HepG2 (cell line): Measurements from ENCODE around the gene RPS27L. TPM values are rescaled to one million over a fixed set of nuclear protein-coding genes. Genes with fewer than 3 reads are reported as not detected.
A peak's percentile ranks its signal among the peaks of the same experiment; 100 is the strongest.

Experiments used
- ATAC-seq: fragments of 200-7000 bp; cut with Tn5 transposase; 3 replicates; pipeline ENCODE4 v1.9.1; 2020; ENCODE audit warnings: mild to moderate bottlenecking, moderate library complexity
- BruUV-seq: library from RNA; stranded (reverse); fragments of 400-500 nt; replicated peaks from 2 replicates; lab custom pipeline; 2021; lab: Mats Ljungman, UMichigan
- CTCF ChIA-PET: fragments of 300-600 bp; formaldehyde crosslinking; extraction: SDS; loops from one replicate; lab custom pipeline; 2021; ENCODE audit warnings: low total read pairs, inconsistent platforms, low intra/inter-chr PET ratio; lab: Yijun Ruan, JAX
- POLR2A ChIA-PET: fragments of 350-600 bp; sonication (Branson Sonifier 250); formaldehyde crosslinking; loops from one replicate; lab custom pipeline; 2020; ENCODE audit warnings: antibody characterized with exemption, inconsistent platforms; lab: Yijun Ruan, JAX
- DNase-seq: peaks from one replicate; pipeline ENCODE4 v3.0.0-alpha.2; 2015; ENCODE audit warnings: low spot score
- FAIRE-seq: peaks from 3 replicates; lab custom pipeline; 2011; peaks lifted over from hg19 to GRCh38; lab: Jason Lieb, UNC
- H2AFZ ChIP-seq: one replicate; pipeline ENCODE4 v1.6.1; 2011; ENCODE audit warnings: low read length, inconsistent platforms
- H3K27ac ChIP-seq: fragments of 300-600 bp; 3 replicates; pipeline ENCODE4 v1.8.0; 2011; ENCODE audit warnings: mixed run types, mild to moderate bottlenecking, mixed read lengths, low read length, inconsistent platforms; ENCODE audit not compliant: insufficient read depth; ENCODE audit errors: extremely low read length
- H3K27me3 ChIP-seq, 2 experiments: fragments of 200-600 bp in 1 of 2; 2 replicates in 1 of 2; 3 replicates in 1 of 2; pipeline versions ENCODE4 v1.6.0 to v1.8.0; 2011; ENCODE audit warnings: low read length in 2 of 2, mild to moderate bottlenecking in 2 of 2, moderate library complexity in 2 of 2, inconsistent platforms in 1 of 2; ENCODE audit not compliant: insufficient read depth in 2 of 2, control insufficient read depth in 1 of 2
- H3K36me3 ChIP-seq, 2 experiments: fragments of 200-600 bp in 1 of 2; replicated peaks in 1 of 2; 2 replicates in 1 of 2; 3 replicates in 1 of 2; pipeline versions ENCODE4 v1.5.1 to v1.8.0; 2011; ENCODE audit warnings: low read length in 2 of 2, inconsistent platforms in 1 of 2; ENCODE audit not compliant: insufficient read depth in 2 of 2, control insufficient read depth in 1 of 2
- H3K4me1 ChIP-seq: 2 replicates; pipeline ENCODE4 v1.5.1; 2012; ENCODE audit warnings: low read length, inconsistent platforms; ENCODE audit not compliant: insufficient read depth
- H3K4me2 ChIP-seq: 2 replicates; pipeline ENCODE4 v1.6.0; 2011; ENCODE audit warnings: low read depth, low read length, inconsistent platforms
- H3K4me3 ChIP-seq, 3 experiments: fragments of 200-600 bp in 1 of 3; sonication (generic), shearing (Covaris generic) in 1 of 3; replicated peaks in 1 of 3; 2 replicates each; pipeline ENCODE4 v1.5.1; 2011 to 2016; ENCODE audit warnings: low read length in 3 of 3, inconsistent platforms in 2 of 3, low read depth in 2 of 3, mild to moderate bottlenecking in 2 of 3, control low read depth in 1 of 3, mixed read lengths in 1 of 3; ENCODE audit not compliant: insufficient read depth in 1 of 3
- H3K79me2 ChIP-seq: one replicate; pipeline ENCODE4 v1.6.1; 2011; ENCODE audit warnings: low read length, inconsistent platforms; ENCODE audit not compliant: insufficient read depth
- H3K9ac ChIP-seq: 2 replicates; pipeline ENCODE4 v1.6.0; 2011; ENCODE audit warnings: mild to moderate bottlenecking, low read depth, low read length, inconsistent platforms; ENCODE audit not compliant: insufficient read depth
- H3K9me3 ChIP-seq: 2 replicates; pipeline ENCODE4 v1.5.1; 2012; ENCODE audit warnings: mild to moderate bottlenecking, low read length
- H4K20me1 ChIP-seq: 2 replicates; pipeline ENCODE4 v1.6.0; 2011; ENCODE audit warnings: inconsistent platforms, mild to moderate bottlenecking, low read length, moderate library complexity; ENCODE audit not compliant: insufficient read depth
- ATF4 ChIP-seq, 2 experiments: fragments of 450-650 bp in 1 of 2; sonication (generic) in 1 of 2; formaldehyde crosslinking; IDR thresholded peaks; 2 replicates each; pipeline versions ENCODE4 v1.5.0 to v1.8.0; 2020 to 2022; ENCODE audit warnings: mild to moderate bottlenecking in 1 of 2, missing genetic modification reagents in 1 of 2
- DMAP1 ChIP-seq: IDR thresholded peaks from 2 replicates; pipeline ENCODE4 v1.6.1; 2016
- ESRRA ChIP-seq: sonication (generic); formaldehyde crosslinking; IDR thresholded peaks from 2 replicates; pipeline ENCODE4 v1.5.1; 2020; ENCODE audit warnings: mild to moderate bottlenecking, low read depth, missing genetic modification reagents
- MED13 ChIP-seq: sonication (generic); formaldehyde crosslinking; IDR thresholded peaks from 2 replicates; pipeline ENCODE4 v1.5.0; 2020; ENCODE audit warnings: missing genetic modification reagents
- MIER2 ChIP-seq: IDR thresholded peaks from 2 replicates; pipeline ENCODE4 v1.6.1; 2016; ENCODE audit warnings: missing biosample characterization, missing genetic modification reagents
- NFE2L1 ChIP-seq: sonication (generic); formaldehyde crosslinking; IDR thresholded peaks from 2 replicates; pipeline ENCODE4 v1.4.0; 2020; ENCODE audit warnings: missing genetic modification reagents, mild to moderate bottlenecking, borderline replicate concordance
- PBX2 ChIP-seq: IDR thresholded peaks from 2 replicates; pipeline ENCODE4 v1.6.1; 2016; ENCODE audit warnings: control low read depth
- POLR2A ChIP-seq, 2 experiments: IDR thresholded peaks; 2 replicates each; pipeline ENCODE4 v1.6.1; 2011; ENCODE audit warnings: low read depth in 2 of 2, low read length in 2 of 2, mild to moderate bottlenecking in 1 of 2, moderate library complexity in 1 of 2; ENCODE audit not compliant: insufficient read depth in 1 of 2
- RFXANK ChIP-seq: IDR thresholded peaks from 2 replicates; pipeline ENCODE4 v1.6.1; 2016
- RXRA ChIP-seq: sonication (generic); formaldehyde crosslinking; IDR thresholded peaks from 2 replicates; pipeline ENCODE4 v1.5.1; 2020; ENCODE audit warnings: missing genetic modification reagents
- YEATS4 ChIP-seq: sonication (generic); formaldehyde crosslinking; IDR thresholded peaks from 2 replicates; pipeline ENCODE4 v1.4.0; 2020; ENCODE audit warnings: missing genetic modification reagents, borderline replicate concordance
- ZNF121 ChIP-seq: sonication (generic); formaldehyde crosslinking; IDR thresholded peaks from 2 replicates; pipeline ENCODE4 v1.5.0; 2020; ENCODE audit warnings: mild to moderate bottlenecking, missing genetic modification reagents
- ZNF567 ChIP-seq: sonication (generic); formaldehyde crosslinking; IDR thresholded peaks from 2 replicates; pipeline ENCODE4 v1.8.1; 2023; ENCODE audit warnings: mild to moderate bottlenecking, missing genetic modification reagents, borderline replicate concordance
- WGBS: methylation state at CpG from one replicate; pipeline ENCODE4 v1.1.6; 2017; ENCODE audit warnings: low lambda C conversion rate; 5-methylcytosine and 5-hydroxymethylcytosine counted together
- in situ Hi-C: cut with HindIII; loops from 2 replicates; pipeline ENCODE4 v1.10.0; 2017; ENCODE audit warnings: low pct_unique_long_range_greater_than_20kb; ENCODE audit not compliant: extremely low pct_ligation_motif_present
- intact Hi-C: fragments of 100-400 bp; cut with micrococcal nuclease; formaldehyde crosslinking; loops from one replicate; pipeline ENCODE4 v1.10.0; 2022; ENCODE audit not compliant: unreplicated experiment
- polyA plus RNA-seq, 8 experiments: library from polyadenylated mRNA; depleted of rRNA in 3 of 8; stranded (reverse) in 7 of 8; unstranded in 1 of 8; fragments of >200 nt; fragmentation: Illumina TruSeq in 4 of 8; extraction: Trizol in 4 of 8; gene quantifications; 2 replicates each; pipeline versions ENCODE4 v1.2.1 to v1.2.3, GENCODE V29; 2011 to 2016; ENCODE audit warnings: low read depth in 4 of 8, missing spikeins in 1 of 8, mixed read lengths in 1 of 8; ENCODE audit not compliant: insufficient read depth in 1 of 8
- total RNA-seq, 5 experiments: library from RNA; depleted of rRNA; stranded (reverse); fragments of >200 nt; fragmentation: Illumina TruSeq; extraction: Trizol; gene quantifications; 2 replicates each; pipeline ENCODE4 v1.2.3, GENCODE V29; 2016; ENCODE audit warnings: low read depth in 1 of 5
- TF ChIP-seq, protein P1 (sequence below): IDR thresholded peaks from 2 replicates; pipeline ENCODE4 v1.6.1; 2012; ENCODE audit warnings: low read depth, low read length, improper control_type of control experiment
- TF ChIP-seq, protein P2 (sequence below): sonication (generic); formaldehyde crosslinking; IDR thresholded peaks from 2 replicates; pipeline ENCODE4 v1.5.1; 2020; ENCODE audit warnings: missing genetic modification reagents, mild to moderate bottlenecking, borderline replicate concordance
- TF ChIP-seq, protein P3 (sequence below): sonication (generic); formaldehyde crosslinking; IDR thresholded peaks from 2 replicates; pipeline ENCODE4 v1.5.0; 2020; ENCODE audit warnings: missing genetic modification reagents
- TF ChIP-seq, protein P4 (sequence below): sonication (generic); formaldehyde crosslinking; IDR thresholded peaks from 2 replicates; pipeline ENCODE4 v1.4.0; 2020; ENCODE audit warnings: missing genetic modification reagents

Gene RPS27L
- total and polyA plus RNA-seq, 2 of the 13 experiments (the other 11 are each of a cell fraction or from before 2014, with no cell fraction given): 231 to 433 TPM

- Histone ChIP-seq H3K27me3 (no peaks in the 10 kb centered on the region; a peak in 1 of 5 replicates), H4K20me1 (no peaks in the 10 kb centered on the region; the same call in 1 of the 2 replicates), H3K4me3 (peak overlapping the region; percentile 78 to 96 (median 96)), H3K4me1 (peaks cover 24% of the 10 kb centered on the region), H3K79me2 (peaks cover 26% of the 10 kb centered on the region), H3K27ac (peak overlapping the region; percentile 89), H3K36me3 (peaks cover 0 to 14% of the 10 kb centered on the region in 2 experiments; a peak in 3 of 5 replicates), H3K9me3 (no peaks in the 10 kb centered on the region), H3K4me2 (peak overlapping the region; percentile 65), H2AFZ (no peak overlapping the region), H3K9ac (peak overlapping the region; percentile 94)
- ChIA-PET POLR2A (interaction anchor here (0.9 to 2.3 kb wide), 21 partner anchors 11 to 938 kb away, joined by 3 to 26 read pairs (median 5); partner anchors contain the start of genes RAB8B and SNX1), CTCF (no interaction called here)
- 5% methylated on average over 18 of the region's 18 CpGs for WGBS
- in situ Hi-C loops (loop anchor here (25.0 kb wide), 1 partner anchor 254 kb away; no protein-coding TSS in a partner anchor), intact Hi-C loops (loop anchor here (2.0 to 10.0 kb wide), 5 partner anchors 35 to 373 kb away; partner anchors contain the start of gene APH1B)
- ATAC-seq: peak; percentile 80
- DNase-seq: peak; percentile 70
- BruUV-seq: TSS peak; percentile 81
- no peak for FAIRE-seq
- TF ChIP-seq RXRA (CRISPR knock-in tag) (no peak), ATF4 (CRISPR knock-in tag; IDR thresholded peaks at IDR 0.05) (no peak), MIER2 (CRISPR knock-in tag) (no peak), POLR2A (IDR thresholded peaks at IDR 0.05; ENCODE audit: insufficient read depth in 1 of 2, low read depth in 2 of 2, low read length in 2 of 2) (no peak; a peak in 1 of 4 replicates), YEATS4 (CRISPR knock-in tag) (no peak), DMAP1 (CRISPR knock-in tag) (no peak), ZNF567 (no peak), RFXANK (CRISPR knock-in tag) (no peak), NFE2L1 (CRISPR knock-in tag) (no peak), MED13 (CRISPR knock-in tag) (no peak), PBX2 (CRISPR knock-in tag) (no peak), ZNF121 (CRISPR knock-in tag) (peak; percentile 57), ESRRA (0 out of 2 replicates have a peak, but pooled peaks have one; percentile 7)
- TF ChIP-seq, protein P1, sequence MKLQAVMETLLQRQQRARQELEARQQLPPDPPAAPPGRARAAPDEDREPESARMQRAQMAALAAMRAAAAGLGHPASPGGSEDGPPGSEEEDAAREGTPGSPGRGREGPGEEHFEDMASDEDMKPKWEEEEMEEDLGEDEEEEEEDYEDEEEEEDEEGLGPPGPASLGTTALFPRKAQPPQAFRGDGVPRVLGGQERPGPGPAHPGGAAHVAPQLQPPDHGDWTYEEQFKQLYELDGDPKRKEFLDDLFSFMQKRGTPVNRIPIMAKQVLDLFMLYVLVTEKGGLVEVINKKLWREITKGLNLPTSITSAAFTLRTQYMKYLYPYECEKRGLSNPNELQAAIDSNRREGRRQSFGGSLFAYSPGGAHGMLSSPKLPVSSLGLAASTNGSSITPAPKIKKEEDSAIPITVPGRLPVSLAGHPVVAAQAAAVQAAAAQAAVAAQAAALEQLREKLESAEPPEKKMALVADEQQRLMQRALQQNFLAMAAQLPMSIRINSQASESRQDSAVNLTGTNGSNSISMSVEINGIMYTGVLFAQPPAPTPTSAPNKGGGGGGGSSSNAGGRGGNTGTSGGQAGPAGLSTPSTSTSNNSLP: no peak
- TF ChIP-seq, protein P2, sequence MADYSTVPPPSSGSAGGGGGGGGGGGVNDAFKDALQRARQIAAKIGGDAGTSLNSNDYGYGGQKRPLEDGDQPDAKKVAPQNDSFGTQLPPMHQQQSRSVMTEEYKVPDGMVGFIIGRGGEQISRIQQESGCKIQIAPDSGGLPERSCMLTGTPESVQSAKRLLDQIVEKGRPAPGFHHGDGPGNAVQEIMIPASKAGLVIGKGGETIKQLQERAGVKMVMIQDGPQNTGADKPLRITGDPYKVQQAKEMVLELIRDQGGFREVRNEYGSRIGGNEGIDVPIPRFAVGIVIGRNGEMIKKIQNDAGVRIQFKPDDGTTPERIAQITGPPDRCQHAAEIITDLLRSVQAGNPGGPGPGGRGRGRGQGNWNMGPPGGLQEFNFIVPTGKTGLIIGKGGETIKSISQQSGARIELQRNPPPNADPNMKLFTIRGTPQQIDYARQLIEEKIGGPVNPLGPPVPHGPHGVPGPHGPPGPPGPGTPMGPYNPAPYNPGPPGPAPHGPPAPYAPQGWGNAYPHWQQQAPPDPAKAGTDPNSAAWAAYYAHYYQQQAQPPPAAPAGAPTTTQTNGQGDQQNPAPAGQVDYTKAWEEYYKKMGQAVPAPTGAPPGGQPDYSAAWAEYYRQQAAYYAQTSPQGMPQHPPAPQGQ (CRISPR knock-in tag): no peak
- TF ChIP-seq, protein P3, sequence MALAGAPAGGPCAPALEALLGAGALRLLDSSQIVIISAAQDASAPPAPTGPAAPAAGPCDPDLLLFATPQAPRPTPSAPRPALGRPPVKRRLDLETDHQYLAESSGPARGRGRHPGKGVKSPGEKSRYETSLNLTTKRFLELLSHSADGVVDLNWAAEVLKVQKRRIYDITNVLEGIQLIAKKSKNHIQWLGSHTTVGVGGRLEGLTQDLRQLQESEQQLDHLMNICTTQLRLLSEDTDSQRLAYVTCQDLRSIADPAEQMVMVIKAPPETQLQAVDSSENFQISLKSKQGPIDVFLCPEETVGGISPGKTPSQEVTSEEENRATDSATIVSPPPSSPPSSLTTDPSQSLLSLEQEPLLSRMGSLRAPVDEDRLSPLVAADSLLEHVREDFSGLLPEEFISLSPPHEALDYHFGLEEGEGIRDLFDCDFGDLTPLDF (CRISPR knock-in tag): no peak
- TF ChIP-seq, protein P4, sequence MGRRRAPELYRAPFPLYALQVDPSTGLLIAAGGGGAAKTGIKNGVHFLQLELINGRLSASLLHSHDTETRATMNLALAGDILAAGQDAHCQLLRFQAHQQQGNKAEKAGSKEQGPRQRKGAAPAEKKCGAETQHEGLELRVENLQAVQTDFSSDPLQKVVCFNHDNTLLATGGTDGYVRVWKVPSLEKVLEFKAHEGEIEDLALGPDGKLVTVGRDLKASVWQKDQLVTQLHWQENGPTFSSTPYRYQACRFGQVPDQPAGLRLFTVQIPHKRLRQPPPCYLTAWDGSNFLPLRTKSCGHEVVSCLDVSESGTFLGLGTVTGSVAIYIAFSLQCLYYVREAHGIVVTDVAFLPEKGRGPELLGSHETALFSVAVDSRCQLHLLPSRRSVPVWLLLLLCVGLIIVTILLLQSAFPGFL (CRISPR knock-in tag): no peak
Measured at GRCh38 chr15:63157891-63158431, 684 bp upstream of the RPS27L start.
